CD4-positive, alpha-beta T cell treated with Interleukin-17A for 1 hour (primary cell): ENCODE data around the gene NSL1.

Experiments used
- DNase-seq: peaks from one replicate; pipeline ENCODE4 v3.0.0-alpha.2; 2020

Gene NSL1

DNA sequence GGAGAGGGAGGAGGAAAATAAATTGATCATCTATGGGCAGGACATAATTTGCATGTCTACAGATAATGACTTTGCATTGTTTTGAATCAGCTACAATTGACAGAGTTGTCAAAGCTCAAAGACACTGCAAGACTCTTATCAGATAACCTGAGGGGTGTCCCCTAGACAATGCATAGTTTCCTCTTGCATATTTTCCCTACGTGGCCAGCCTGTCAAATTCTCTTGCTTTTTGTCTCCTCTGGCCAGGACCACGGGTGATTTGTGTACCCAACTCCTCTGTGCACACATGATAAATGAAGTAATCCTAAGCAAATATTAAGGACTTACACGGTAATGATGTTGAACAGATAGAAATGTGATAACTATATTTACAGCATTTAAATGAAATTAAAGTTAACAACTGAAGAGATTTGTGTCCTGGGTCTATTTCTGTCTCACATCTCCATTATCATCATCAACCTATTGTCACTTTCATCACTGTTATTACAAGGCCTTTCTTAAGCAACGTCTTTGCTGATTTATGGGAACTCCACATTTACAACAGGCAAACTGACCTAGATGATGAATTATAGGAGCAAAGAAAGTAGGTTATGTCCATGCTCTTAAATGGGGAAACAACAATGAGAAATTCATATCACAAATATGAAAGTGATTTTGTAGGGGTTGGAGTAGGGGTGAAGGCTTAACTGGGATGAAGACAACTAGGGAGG is 110.7 kb downstream of the NSL1 start:
- no peak for DNase-seq

- DNase-seq = no peak
These were observed 112.8 kb downstream of the NSL1 start for GRCh38 chr1:212678456-212679410.

DNA sequence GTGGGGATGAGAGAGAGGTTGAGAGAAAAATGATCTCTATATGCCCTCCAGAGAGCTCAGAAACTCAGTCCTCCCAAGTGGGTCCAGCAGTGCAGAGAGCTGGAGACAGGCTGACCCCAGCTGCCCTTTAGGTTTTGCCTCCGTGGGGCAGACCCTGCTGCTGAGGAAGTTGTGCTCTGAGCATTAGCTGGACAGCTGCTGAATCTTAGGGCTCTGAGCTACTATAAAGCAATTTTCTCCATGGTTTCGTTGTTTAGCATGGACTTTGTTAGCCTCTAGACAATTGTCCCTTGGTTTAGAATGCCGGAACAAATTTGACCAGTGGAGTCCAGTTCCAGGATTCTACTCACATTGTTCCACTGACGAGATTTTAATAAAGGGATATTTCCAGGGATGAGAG is 114.0 kb downstream of the NSL1 start:
- DNase-seq = no peak

GRCh38 chr1:212677136-212677535 is 114.4 kb downstream of the NSL1 start:
- DNase-seq = no peak
